Epithelial cell of esophagus (primary cell): ENCODE results near the gene PIK3C3.

Source experiments
- DNase-seq: peaks from one replicate; pipeline ENCODE4 v3.0.0; 2010; ENCODE audit warnings: low read depth
- H3K4me3 ChIP-seq: 2 replicates; pipeline ENCODE4 v1.5.1; 2011; ENCODE audit warnings: mild to moderate bottlenecking, low read length, control low read depth
- TF ChIP-seq, protein P1 (sequence below): IDR thresholded peaks from 2 replicates; pipeline ENCODE4 v1.5.1; 2011; ENCODE audit warnings: low read depth, mild to moderate bottlenecking, low read length, control low read depth, inconsistent platforms; ENCODE audit not compliant: insufficient read depth; ENCODE audit errors: missing control alignments

Gene PIK3C3

DNA sequence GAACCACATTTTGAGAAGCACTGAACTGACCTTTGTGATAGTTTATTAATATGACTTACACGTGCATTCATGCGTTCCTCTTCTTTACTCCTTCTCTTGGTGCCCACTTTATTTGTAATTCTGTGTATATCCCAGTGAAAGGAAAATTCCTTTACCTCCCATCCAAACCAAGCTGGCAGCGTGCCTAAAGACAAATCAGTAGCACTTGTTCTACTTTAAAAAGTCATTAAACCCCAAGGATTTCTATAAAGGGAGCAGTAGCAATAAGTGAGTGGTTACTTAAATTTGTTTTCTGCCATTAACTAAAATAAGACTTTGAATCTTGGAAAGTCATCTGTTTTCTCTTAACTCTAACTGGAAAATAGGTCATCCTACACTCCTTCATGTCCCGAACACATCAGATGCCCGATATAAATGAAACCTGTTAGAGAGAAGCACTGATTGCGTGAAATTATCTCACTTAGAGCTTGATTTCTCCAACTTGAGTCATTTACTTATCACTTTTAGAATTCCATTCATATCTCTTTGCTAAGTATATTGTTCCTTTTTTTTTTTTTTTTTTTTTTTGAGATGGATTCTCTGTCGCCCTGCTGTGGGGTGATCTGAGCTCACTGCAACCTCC is 10.7 kb downstream of the PIK3C3 start:
- H3K4me3 ChIP-seq: no peak overlapping the region
- DNase-seq: no peak
- TF ChIP-seq, protein P1, sequence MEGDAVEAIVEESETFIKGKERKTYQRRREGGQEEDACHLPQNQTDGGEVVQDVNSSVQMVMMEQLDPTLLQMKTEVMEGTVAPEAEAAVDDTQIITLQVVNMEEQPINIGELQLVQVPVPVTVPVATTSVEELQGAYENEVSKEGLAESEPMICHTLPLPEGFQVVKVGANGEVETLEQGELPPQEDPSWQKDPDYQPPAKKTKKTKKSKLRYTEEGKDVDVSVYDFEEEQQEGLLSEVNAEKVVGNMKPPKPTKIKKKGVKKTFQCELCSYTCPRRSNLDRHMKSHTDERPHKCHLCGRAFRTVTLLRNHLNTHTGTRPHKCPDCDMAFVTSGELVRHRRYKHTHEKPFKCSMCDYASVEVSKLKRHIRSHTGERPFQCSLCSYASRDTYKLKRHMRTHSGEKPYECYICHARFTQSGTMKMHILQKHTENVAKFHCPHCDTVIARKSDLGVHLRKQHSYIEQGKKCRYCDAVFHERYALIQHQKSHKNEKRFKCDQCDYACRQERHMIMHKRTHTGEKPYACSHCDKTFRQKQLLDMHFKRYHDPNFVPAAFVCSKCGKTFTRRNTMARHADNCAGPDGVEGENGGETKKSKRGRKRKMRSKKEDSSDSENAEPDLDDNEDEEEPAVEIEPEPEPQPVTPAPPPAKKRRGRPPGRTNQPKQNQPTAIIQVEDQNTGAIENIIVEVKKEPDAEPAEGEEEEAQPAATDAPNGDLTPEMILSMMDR: no peak

DNA sequence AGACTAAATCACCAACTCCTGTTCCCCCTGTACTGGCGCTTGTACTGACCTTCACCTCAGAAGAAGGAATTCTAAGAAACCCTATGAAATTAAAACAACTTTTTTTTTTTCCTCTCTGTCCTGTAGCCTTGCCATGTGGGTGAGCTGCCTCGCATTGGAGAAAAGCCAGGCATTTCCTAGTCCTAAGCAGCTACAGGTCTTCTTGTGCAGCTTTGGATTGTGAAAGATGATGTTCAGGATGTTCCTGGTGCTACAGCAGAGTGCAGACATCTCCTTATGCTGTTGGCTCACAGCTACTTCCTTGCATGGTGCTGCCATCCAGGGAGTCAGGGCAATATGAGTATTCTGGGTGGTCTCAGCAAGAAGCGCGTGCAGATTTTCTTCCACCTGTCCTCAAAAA is 11.9 kb downstream of the PIK3C3 start:
- H3K4me3 ChIP-seq: no peak overlapping the region
- TF ChIP-seq, protein P1: no peak
- no peak for DNase-seq

- TF ChIP-seq, protein P1: no peak
These were observed 12.6 kb downstream of the PIK3C3 start for GRCh38 chr18:41967680-41968079.

GRCh38 chr18:41969881-41970280 is 14.8 kb downstream of the PIK3C3 start:
- DNase-seq: no peak
- no peak overlapping the region for H3K4me3 ChIP-seq
- TF ChIP-seq, protein P1: no peak

More at GRCh38 chr18:41967680-41968079, 12.6 kb downstream of the PIK3C3 start:
- DNase-seq: no peak
- no peak overlapping the region for H3K4me3 ChIP-seq

GRCh38 chr18:41972067-41972925 is 17.3 kb downstream of the PIK3C3 start:
- no peak overlapping the region for H3K4me3 ChIP-seq
- TF ChIP-seq, protein P1: no peak
- DNase-seq: no peak

DNA sequence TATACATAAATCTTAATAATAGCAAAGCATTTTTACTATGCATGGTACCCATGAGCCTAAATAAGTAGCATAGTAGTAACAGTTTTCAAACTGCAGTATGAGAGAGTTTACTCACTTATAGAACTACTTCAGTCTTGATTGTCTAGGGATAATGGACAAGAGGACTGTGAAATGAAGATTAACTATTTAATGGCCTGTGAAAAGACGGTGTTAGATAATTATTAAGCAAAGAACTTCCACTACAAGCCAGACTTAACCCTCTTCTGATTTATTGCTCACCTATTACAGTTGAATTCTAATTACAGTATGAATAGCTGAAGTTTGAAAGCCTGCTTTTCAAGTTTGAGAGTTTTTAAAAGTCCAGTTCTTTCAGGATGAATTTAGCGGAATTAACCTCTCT is 18.9 kb downstream of the PIK3C3 start:
- no peak overlapping the region for H3K4me3 ChIP-seq
- TF ChIP-seq, protein P1: no peak
- DNase-seq: no peak
